GM23338 (cell line): ENCODE data around the gene EDN2. TPM values are rescaled to one million over a fixed set of nuclear protein-coding genes. Genes with fewer than 3 reads are reported as not detected.

ENCODE experiments used
- ATAC-seq: fragments of 200-7000 bp; cut with Tn5 transposase; 3 replicates; pipeline ENCODE4 v1.9.1; 2020
- DNase-seq: peaks from one replicate; pipeline ENCODE4 v3.0.0-alpha.2; 2015; ENCODE audit warnings: low spot score
- H2AFZ ChIP-seq: fragments of 200-600 bp; sonication (generic); 2 replicates; pipeline ENCODE4 v1.8.0; 2016; ENCODE audit warnings: antibody characterized with exemption, mild to moderate bottlenecking, moderate library complexity
- H3F3A ChIP-seq: fragments of 200-600 bp; sonication (generic); replicated peaks from 2 replicates; pipeline ENCODE4 v1.8.0; 2017; ENCODE audit warnings: antibody characterized with exemption, mixed run types, low read depth
- H3K27ac ChIP-seq: fragments of 200-600 bp; sonication (generic); 2 replicates; pipeline ENCODE4 v1.6.1; 2016; ENCODE audit warnings: low read depth
- H3K27me3 ChIP-seq: fragments of 200-600 bp; sonication (generic); 2 replicates; pipeline ENCODE4 v1.8.0; 2016; ENCODE audit warnings: mild to moderate bottlenecking, mixed run types, moderate library complexity; ENCODE audit not compliant: insufficient read depth
- H3K36me3 ChIP-seq: fragments of 200-600 bp; sonication (generic); 2 replicates; pipeline ENCODE4 v1.8.0; 2016; ENCODE audit warnings: mild to moderate bottlenecking; ENCODE audit not compliant: insufficient read depth
- H3K4me1 ChIP-seq: fragments of 200-600 bp; sonication (generic); 2 replicates; pipeline ENCODE4 v1.8.0; 2016; ENCODE audit warnings: mild to moderate bottlenecking, moderate library complexity; ENCODE audit not compliant: insufficient read depth
- H3K4me2 ChIP-seq: fragments of 200-600 bp; sonication (generic); 2 replicates; pipeline ENCODE4 v1.7.1; 2017; ENCODE audit warnings: mixed run types
- H3K4me3 ChIP-seq: fragments of 200-600 bp; sonication (generic); 2 replicates; pipeline ENCODE4 v1.6.1; 2016; ENCODE audit warnings: mixed run types
- H3K79me2 ChIP-seq: fragments of 200-600 bp; sonication (generic); replicated peaks from 2 replicates; pipeline ENCODE4 v1.8.0; 2017; ENCODE audit warnings: mild to moderate bottlenecking; ENCODE audit not compliant: insufficient read depth
- H3K9me2 ChIP-seq: fragments of 200-600 bp; sonication (generic); 2 replicates; pipeline ENCODE4 v1.8.0; 2017; ENCODE audit not compliant: insufficient read depth
- H4K20me1 ChIP-seq: fragments of 200-600 bp; sonication (generic); replicated peaks from 2 replicates; pipeline ENCODE4 v1.8.0; 2017; ENCODE audit warnings: mild to moderate bottlenecking; ENCODE audit not compliant: insufficient read depth
- H3K27ac Mint-ChIP-seq: 2 replicates; pipeline ENCODE4 v1.8.0; 2020; ENCODE audit warnings: inconsistent platforms, mild to moderate bottlenecking, moderate library complexity, mixed read lengths
- H3K27me3 Mint-ChIP-seq: 3 replicates; pipeline ENCODE4 v1.8.0; 2022; ENCODE audit warnings: low read depth, mild to moderate bottlenecking, moderate library complexity, mixed read lengths, inconsistent platforms; ENCODE audit not compliant: insufficient read depth, poor library complexity
- H3K36me3 Mint-ChIP-seq: 3 replicates; pipeline ENCODE4 v1.8.0; 2021; ENCODE audit warnings: low read depth, mild to moderate bottlenecking, inconsistent platforms, moderate library complexity, mixed read lengths
- H3K4me1 Mint-ChIP-seq: 3 replicates; pipeline ENCODE4 v1.8.0; 2020; ENCODE audit warnings: mild to moderate bottlenecking, inconsistent platforms, mixed read lengths
- H3K4me3 Mint-ChIP-seq: 3 replicates; pipeline ENCODE4 v1.8.0; 2021; ENCODE audit warnings: moderate library complexity, mild to moderate bottlenecking, inconsistent platforms, mixed read lengths
- H3K9me3 Mint-ChIP-seq: 3 replicates; pipeline ENCODE4 v1.8.0; 2020; ENCODE audit warnings: moderate library complexity, mild to moderate bottlenecking, inconsistent platforms, mixed read lengths
- CREB1 ChIP-seq: fragments of 250-450 bp; sonication (Bioruptor Pico); IDR thresholded peaks from 2 replicates; pipeline ENCODE4 v1.5.0; 2020; ENCODE audit warnings: low read depth, mild to moderate bottlenecking, moderate library complexity
- EZH2 ChIP-seq: fragments of 200-600 bp; sonication (generic); IDR thresholded peaks from one replicate; pipeline ENCODE4 v1.8.0; 2017; ENCODE audit warnings: antibody characterized with exemption, mild to moderate bottlenecking, low read depth; ENCODE audit not compliant: unreplicated experiment
- EZH2phosphoT487 ChIP-seq: fragments of 200-600 bp; sonication (generic); IDR thresholded peaks from one replicate; pipeline ENCODE4 v1.8.1; 2018; ENCODE audit warnings: antibody characterized with exemption; ENCODE audit not compliant: unreplicated experiment
- JUNB ChIP-seq: IDR thresholded peaks from one replicate; pipeline ENCODE4 v1.6.1; 2016; ENCODE audit warnings: antibody characterized with exemption; ENCODE audit not compliant: unreplicated experiment
- NANOG ChIP-seq: IDR thresholded peaks from 2 replicates; pipeline ENCODE4 v1.6.1; 2016; ENCODE audit warnings: antibody characterized with exemption, borderline replicate concordance
- POLR2AphosphoS5 ChIP-seq: IDR thresholded peaks from 2 replicates; pipeline ENCODE4 v1.6.1; 2016; ENCODE audit warnings: antibody characterized with exemption, low read depth
- STAT1 ChIP-seq: IDR thresholded peaks from one replicate; pipeline ENCODE4 v1.6.1; 2016; ENCODE audit warnings: antibody characterized with exemption; ENCODE audit not compliant: unreplicated experiment
- ZNF114 ChIP-seq: fragments of 250-450 bp; sonication (Bioruptor Pico); IDR thresholded peaks from 2 replicates; pipeline ENCODE4 v1.5.0; 2020; ENCODE audit warnings: mild to moderate bottlenecking, moderate library complexity
- ZNF331 ChIP-seq: fragments of 250-450 bp; sonication (Bioruptor Pico); IDR thresholded peaks from 2 replicates; pipeline ENCODE4 v1.5.0; 2020; ENCODE audit warnings: low read depth, mild to moderate bottlenecking, moderate library complexity
- polyA plus RNA-seq: library from polyadenylated mRNA; unstranded; fragments of >200 nt; fragmentation: Nextera tagmentation; extraction: Ambion mirVana; gene quantifications from 2 replicates; pipeline ENCODE4 v1.2.1, GENCODE V29; 2016
- total RNA-seq: library from RNA; depleted of rRNA; stranded (reverse); fragments of >200 nt; shearing (Covaris generic); gene quantifications from 2 replicates; pipeline ENCODE4 v1.2.3, GENCODE V29; 2014
- TF ChIP-seq, protein P1 (sequence below): IDR thresholded peaks from one replicate; pipeline ENCODE4 v1.6.1; 2018; ENCODE audit warnings: antibody characterized with exemption; ENCODE audit not compliant: unreplicated experiment
- TF ChIP-seq, protein P2 (sequence below): IDR thresholded peaks from 2 replicates; pipeline ENCODE4 v1.6.1; 2016; ENCODE audit warnings: antibody characterized with exemption
- TF ChIP-seq, protein P3 (sequence below), 2 experiments: fragments of 200-600 bp in 1 of 2; sonication (generic) in 1 of 2; conservative IDR thresholded peaks; 2 replicates each; pipeline versions ENCODE4 v1.5.1 to v1.6.1; 2016 to 2017; ENCODE audit warnings: antibody characterized with exemption in 2 of 2, low read depth in 2 of 2, mild to moderate bottlenecking in 2 of 2, moderate library complexity in 1 of 2
- TF ChIP-seq, protein P4 (sequence below): fragments of 250-450 bp; sonication (Bioruptor Pico); IDR thresholded peaks from 2 replicates; pipeline ENCODE4 v1.5.0; 2020; ENCODE audit warnings: mild to moderate bottlenecking, moderate library complexity

Gene EDN2
- total and polyA plus RNA-seq, 2 experiments from 2014 or later, result not detected

- Histone ChIP-seq H2AFZ (no peak overlapping the region), H3K79me2 (no peaks in the 10 kb centered on the region), H3F3A (no peaks in the 10 kb centered on the region), H3K27ac (no peak overlapping the region), H3K27me3 (no peaks in the 10 kb centered on the region), H3K4me3 (no peak overlapping the region), H4K20me1 (no peaks in the 10 kb centered on the region), H3K4me2 (no peak overlapping the region), H3K4me1 (no peaks in the 10 kb centered on the region), H3K9me2 (no peaks in the 10 kb centered on the region; the same call in 1 of the 2 replicates), H3K36me3 (no peaks in the 10 kb centered on the region)
- Mint-ChIP-seq H3K4me1 (peaks cover 19% of the 10 kb centered on the region), H3K4me3 (no peak overlapping the region), H3K27ac (no peak overlapping the region), H3K36me3 (no peaks in the 10 kb centered on the region; the same call in 2 of the 3 replicates), H3K9me3 (no peaks in the 10 kb centered on the region; the same call in 2 of the 3 replicates), H3K27me3 (peaks cover 13% of the 10 kb centered on the region)
- no peak for DNase-seq
- TF ChIP-seq CREB1 (CRISPR knock-in tag) (no peak), JUNB (no peak), EZH2 (no peak), STAT1 (no peak), ZNF331 (CRISPR knock-in tag) (no peak), NANOG (no peak), ZNF114 (CRISPR knock-in tag) (no peak), EZH2phosphoT487 (no peak), POLR2AphosphoS5 (no peak)
- TF ChIP-seq, protein P1, sequence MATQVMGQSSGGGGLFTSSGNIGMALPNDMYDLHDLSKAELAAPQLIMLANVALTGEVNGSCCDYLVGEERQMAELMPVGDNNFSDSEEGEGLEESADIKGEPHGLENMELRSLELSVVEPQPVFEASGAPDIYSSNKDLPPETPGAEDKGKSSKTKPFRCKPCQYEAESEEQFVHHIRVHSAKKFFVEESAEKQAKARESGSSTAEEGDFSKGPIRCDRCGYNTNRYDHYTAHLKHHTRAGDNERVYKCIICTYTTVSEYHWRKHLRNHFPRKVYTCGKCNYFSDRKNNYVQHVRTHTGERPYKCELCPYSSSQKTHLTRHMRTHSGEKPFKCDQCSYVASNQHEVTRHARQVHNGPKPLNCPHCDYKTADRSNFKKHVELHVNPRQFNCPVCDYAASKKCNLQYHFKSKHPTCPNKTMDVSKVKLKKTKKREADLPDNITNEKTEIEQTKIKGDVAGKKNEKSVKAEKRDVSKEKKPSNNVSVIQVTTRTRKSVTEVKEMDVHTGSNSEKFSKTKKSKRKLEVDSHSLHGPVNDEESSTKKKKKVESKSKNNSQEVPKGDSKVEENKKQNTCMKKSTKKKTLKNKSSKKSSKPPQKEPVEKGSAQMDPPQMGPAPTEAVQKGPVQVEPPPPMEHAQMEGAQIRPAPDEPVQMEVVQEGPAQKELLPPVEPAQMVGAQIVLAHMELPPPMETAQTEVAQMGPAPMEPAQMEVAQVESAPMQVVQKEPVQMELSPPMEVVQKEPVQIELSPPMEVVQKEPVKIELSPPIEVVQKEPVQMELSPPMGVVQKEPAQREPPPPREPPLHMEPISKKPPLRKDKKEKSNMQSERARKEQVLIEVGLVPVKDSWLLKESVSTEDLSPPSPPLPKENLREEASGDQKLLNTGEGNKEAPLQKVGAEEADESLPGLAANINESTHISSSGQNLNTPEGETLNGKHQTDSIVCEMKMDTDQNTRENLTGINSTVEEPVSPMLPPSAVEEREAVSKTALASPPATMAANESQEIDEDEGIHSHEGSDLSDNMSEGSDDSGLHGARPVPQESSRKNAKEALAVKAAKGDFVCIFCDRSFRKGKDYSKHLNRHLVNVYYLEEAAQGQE, result no peak
- TF ChIP-seq, protein P2, sequence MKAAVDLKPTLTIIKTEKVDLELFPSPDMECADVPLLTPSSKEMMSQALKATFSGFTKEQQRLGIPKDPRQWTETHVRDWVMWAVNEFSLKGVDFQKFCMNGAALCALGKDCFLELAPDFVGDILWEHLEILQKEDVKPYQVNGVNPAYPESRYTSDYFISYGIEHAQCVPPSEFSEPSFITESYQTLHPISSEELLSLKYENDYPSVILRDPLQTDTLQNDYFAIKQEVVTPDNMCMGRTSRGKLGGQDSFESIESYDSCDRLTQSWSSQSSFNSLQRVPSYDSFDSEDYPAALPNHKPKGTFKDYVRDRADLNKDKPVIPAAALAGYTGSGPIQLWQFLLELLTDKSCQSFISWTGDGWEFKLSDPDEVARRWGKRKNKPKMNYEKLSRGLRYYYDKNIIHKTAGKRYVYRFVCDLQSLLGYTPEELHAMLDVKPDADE, result no peak
- TF ChIP-seq, protein P3, sequence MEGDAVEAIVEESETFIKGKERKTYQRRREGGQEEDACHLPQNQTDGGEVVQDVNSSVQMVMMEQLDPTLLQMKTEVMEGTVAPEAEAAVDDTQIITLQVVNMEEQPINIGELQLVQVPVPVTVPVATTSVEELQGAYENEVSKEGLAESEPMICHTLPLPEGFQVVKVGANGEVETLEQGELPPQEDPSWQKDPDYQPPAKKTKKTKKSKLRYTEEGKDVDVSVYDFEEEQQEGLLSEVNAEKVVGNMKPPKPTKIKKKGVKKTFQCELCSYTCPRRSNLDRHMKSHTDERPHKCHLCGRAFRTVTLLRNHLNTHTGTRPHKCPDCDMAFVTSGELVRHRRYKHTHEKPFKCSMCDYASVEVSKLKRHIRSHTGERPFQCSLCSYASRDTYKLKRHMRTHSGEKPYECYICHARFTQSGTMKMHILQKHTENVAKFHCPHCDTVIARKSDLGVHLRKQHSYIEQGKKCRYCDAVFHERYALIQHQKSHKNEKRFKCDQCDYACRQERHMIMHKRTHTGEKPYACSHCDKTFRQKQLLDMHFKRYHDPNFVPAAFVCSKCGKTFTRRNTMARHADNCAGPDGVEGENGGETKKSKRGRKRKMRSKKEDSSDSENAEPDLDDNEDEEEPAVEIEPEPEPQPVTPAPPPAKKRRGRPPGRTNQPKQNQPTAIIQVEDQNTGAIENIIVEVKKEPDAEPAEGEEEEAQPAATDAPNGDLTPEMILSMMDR (conservative IDR thresholded peaks at IDR 0.05; ENCODE audit: low read depth in 2 of 2), result no peak
- TF ChIP-seq, protein P4, sequence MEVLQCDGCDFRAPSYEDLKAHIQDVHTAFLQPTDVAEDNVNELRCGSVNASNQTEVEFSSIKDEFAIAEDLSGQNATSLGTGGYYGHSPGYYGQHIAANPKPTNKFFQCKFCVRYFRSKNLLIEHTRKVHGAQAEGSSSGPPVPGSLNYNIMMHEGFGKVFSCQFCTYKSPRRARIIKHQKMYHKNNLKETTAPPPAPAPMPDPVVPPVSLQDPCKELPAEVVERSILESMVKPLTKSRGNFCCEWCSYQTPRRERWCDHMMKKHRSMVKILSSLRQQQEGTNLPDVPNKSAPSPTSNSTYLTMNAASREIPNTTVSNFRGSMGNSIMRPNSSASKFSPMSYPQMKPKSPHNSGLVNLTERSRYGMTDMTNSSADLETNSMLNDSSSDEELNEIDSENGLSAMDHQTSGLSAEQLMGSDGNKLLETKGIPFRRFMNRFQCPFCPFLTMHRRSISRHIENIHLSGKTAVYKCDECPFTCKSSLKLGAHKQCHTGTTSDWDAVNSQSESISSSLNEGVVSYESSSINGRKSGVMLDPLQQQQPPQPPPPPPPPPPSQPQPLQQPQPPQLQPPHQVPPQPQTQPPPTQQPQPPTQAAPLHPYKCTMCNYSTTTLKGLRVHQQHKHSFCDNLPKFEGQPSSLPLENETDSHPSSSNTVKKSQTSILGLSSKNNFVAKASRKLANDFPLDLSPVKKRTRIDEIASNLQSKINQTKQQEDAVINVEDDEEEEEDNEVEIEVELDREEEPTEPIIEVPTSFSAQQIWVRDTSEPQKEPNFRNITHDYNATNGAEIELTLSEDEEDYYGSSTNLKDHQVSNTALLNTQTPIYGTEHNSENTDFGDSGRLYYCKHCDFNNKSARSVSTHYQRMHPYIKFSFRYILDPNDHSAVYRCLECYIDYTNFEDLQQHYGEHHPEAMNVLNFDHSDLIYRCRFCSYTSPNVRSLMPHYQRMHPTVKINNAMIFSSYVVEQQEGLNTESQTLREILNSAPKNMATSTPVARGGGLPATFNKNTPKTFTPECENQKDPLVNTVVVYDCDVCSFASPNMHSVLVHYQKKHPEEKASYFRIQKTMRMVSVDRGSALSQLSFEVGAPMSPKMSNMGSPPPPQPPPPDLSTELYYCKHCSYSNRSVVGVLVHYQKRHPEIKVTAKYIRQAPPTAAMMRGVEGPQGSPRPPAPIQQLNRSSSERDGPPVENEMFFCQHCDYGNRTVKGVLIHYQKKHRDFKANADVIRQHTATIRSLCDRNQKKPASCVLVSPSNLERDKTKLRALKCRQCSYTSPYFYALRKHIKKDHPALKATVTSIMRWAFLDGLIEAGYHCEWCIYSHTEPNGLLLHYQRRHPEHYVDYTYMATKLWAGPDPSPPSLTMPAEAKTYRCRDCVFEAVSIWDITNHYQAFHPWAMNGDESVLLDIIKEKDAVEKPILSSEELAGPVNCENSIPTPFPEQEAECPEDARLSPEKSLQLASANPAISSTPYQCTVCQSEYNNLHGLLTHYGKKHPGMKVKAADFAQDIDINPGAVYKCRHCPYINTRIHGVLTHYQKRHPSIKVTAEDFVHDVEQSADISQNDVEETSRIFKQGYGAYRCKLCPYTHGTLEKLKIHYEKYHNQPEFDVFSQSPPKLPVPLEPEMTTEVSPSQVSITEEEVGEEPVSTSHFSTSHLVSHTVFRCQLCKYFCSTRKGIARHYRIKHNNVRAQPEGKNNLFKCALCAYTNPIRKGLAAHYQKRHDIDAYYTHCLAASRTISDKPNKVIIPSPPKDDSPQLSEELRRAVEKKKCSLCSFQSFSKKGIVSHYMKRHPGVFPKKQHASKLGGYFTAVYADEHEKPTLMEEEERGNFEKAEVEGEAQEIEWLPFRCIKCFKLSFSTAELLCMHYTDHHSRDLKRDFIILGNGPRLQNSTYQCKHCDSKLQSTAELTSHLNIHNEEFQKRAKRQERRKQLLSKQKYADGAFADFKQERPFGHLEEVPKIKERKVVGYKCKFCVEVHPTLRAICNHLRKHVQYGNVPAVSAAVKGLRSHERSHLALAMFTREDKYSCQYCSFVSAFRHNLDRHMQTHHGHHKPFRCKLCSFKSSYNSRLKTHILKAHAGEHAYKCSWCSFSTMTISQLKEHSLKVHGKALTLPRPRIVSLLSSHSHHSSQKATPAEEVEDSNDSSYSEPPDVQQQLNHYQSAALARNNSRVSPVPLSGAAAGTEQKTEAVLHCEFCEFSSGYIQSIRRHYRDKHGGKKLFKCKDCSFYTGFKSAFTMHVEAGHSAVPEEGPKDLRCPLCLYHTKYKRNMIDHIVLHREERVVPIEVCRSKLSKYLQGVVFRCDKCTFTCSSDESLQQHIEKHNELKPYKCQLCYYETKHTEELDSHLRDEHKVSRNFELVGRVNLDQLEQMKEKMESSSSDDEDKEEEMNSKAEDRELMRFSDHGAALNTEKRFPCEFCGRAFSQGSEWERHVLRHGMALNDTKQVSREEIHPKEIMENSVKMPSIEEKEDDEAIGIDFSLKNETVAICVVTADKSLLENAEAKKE (CRISPR knock-in tag), result no peak
- ATAC-seq, result no peak
These were observed 23.8 kb upstream of the EDN2 start for GRCh38 chr1:41508290-41508689.
